GM20431 (cell line): Measurements from ENCODE around the gene PLAAT3.
"Not testable (repeated sequence)": the region's sequence is repeated elsewhere in the genome, so short reads cannot be mapped to it uniquely, and the experiment has no call there.

Experiments
- in situ Hi-C: fragments of 300-500 bp; cut with MseI, MboI; formaldehyde crosslinking; loops from one replicate; pipeline ENCODE4 v1.15.0; 2020; ENCODE audit warnings: low sequenced_read_pairs; ENCODE audit not compliant: unreplicated experiment

Gene PLAAT3

GRCh38 chr11:63550156-63550700 is 64.0 kb downstream of the PLAAT3 start:
- in situ Hi-C loops, result not testable (repeated sequence)

GRCh38 chr11:63549411-63549810 is 64.8 kb downstream of the PLAAT3 start:
- in situ Hi-C loops, result no loop called here

GRCh38 chr11:63548178-63548577 is 66.1 kb downstream of the PLAAT3 start:
- in situ Hi-C loops, result no loop called here

GRCh38 chr11:63547061-63547460 is 67.2 kb downstream of the PLAAT3 start:
- in situ Hi-C loops, result no loop called here

- in situ Hi-C loops, result no loop called here
These were observed 70.5 kb downstream of the PLAAT3 start for GRCh38 chr11:63543711-63544110.

GRCh38 chr11:63542506-63542905 is 71.7 kb downstream of the PLAAT3 start:
- in situ Hi-C loops, result not testable (repeated sequence)

GRCh38 chr11:63537293-63538101 is 76.7 kb downstream of the PLAAT3 start:
- in situ Hi-C loops, result no loop called here

GRCh38 chr11:63536669-63537292 is 77.5 kb downstream of the PLAAT3 start, which contains the start of gene PLAAT4:
PLAAT4 (plus strand) TSS chr11:63536808; CDS start chr11:63536869, 61 bp downstream.
- in situ Hi-C loops, result no loop called here

GRCh38 chr11:63535734-63536133 is 78.5 kb downstream of the PLAAT3 start:
- in situ Hi-C loops, result no loop called here

- in situ Hi-C loops, result no loop called here
These were observed 79.3 kb downstream of the PLAAT3 start for GRCh38 chr11:63534895-63535461.

GRCh38 chr11:63534076-63534475 is 80.2 kb downstream of the PLAAT3 start:
- in situ Hi-C loops, result no loop called here

- in situ Hi-C loops, result no loop called here
These were observed 81.3 kb downstream of the PLAAT3 start for GRCh38 chr11:63532799-63533475.

- in situ Hi-C loops, result no loop called here
These were observed 82.1 kb downstream of the PLAAT3 start for GRCh38 chr11:63532117-63532516.

- in situ Hi-C loops, result not testable (repeated sequence)
These were observed 83.0 kb downstream of the PLAAT3 start for GRCh38 chr11:63531074-63531792.

- in situ Hi-C loops, result no loop called here
These were observed 84.2 kb downstream of the PLAAT3 start for GRCh38 chr11:63530021-63530420.

GRCh38 chr11:63529373-63529772 is 84.9 kb downstream of the PLAAT3 start:
- in situ Hi-C loops, result not testable (repeated sequence)

- in situ Hi-C loops, result not testable (repeated sequence)
These were observed 85.4 kb downstream of the PLAAT3 start for GRCh38 chr11:63528729-63529278.

GRCh38 chr11:63528156-63528555 is 86.1 kb downstream of the PLAAT3 start:
- in situ Hi-C loops, result not testable (repeated sequence)

- in situ Hi-C loops, result no loop called here
These were observed 86.6 kb downstream of the PLAAT3 start for GRCh38 chr11:63527667-63528066.
